Lower leg skin (tissue), 4 donors: ENCODE data around the gene HSP90AA1. TPM values are rescaled to one million over a fixed set of nuclear protein-coding genes. Genes with fewer than 3 reads are reported as not detected.
"Not testable (repeated sequence)": the region's sequence is repeated elsewhere in the genome, so short reads cannot be mapped to it uniquely, and the experiment has no call there.

Experiments
- DNase-seq, 2 donors: peaks; one replicate each; pipeline ENCODE4 v3.0.0-alpha.2; 2019; ENCODE audit warnings: low spot score in 2 of 2
- H3K4me3 ChIP-seq: fragments of 200-600 bp; sonication (generic); 2 replicates; pipeline ENCODE4 v1.5.1; 2017; ENCODE audit warnings: mild to moderate bottlenecking, low read depth; ENCODE audit not compliant: poor library complexity, severe bottlenecking
- POLR2A ChIP-seq, 2 donors: fragments of 450-650 bp; IDR thresholded peaks; one replicate each; pipeline ENCODE4 v1.6.1; 2016 to 2017; ENCODE audit warnings: antibody characterized with exemption in 2 of 2, mild to moderate bottlenecking in 1 of 2, moderate library complexity in 1 of 2
- WGBS, 2 donors: methylation state at CpG; one replicate each; pipeline ENCODE4 v1.1.5; 2018; 5-methylcytosine and 5-hydroxymethylcytosine counted together
- intact Hi-C: fragments of 100-400 bp; cut with DNase I; formaldehyde crosslinking; loops from one replicate; pipeline ENCODE4 v1.15.0; 2023; ENCODE audit warnings: low total_unique reads
- total RNA-seq, 4 donors: library from RNA; depleted of rRNA; stranded (reverse); fragments of >200 nt; gene quantifications; one replicate each; pipeline ENCODE4 v1.1.0, GENCODE V29; 2016
- TF ChIP-seq, protein P1 (sequence below), 3 donors: fragments of 450-650 bp; IDR thresholded peaks; one replicate each; pipeline ENCODE4 v1.5.1; 2016; ENCODE audit warnings: antibody characterized with exemption in 3 of 3, mild to moderate bottlenecking in 3 of 3, moderate library complexity in 2 of 3

The HSP90AA1 gene
- total RNA-seq, 4 donors from 2014 or later: 196 to 301 (median 255) TPM

DNA sequence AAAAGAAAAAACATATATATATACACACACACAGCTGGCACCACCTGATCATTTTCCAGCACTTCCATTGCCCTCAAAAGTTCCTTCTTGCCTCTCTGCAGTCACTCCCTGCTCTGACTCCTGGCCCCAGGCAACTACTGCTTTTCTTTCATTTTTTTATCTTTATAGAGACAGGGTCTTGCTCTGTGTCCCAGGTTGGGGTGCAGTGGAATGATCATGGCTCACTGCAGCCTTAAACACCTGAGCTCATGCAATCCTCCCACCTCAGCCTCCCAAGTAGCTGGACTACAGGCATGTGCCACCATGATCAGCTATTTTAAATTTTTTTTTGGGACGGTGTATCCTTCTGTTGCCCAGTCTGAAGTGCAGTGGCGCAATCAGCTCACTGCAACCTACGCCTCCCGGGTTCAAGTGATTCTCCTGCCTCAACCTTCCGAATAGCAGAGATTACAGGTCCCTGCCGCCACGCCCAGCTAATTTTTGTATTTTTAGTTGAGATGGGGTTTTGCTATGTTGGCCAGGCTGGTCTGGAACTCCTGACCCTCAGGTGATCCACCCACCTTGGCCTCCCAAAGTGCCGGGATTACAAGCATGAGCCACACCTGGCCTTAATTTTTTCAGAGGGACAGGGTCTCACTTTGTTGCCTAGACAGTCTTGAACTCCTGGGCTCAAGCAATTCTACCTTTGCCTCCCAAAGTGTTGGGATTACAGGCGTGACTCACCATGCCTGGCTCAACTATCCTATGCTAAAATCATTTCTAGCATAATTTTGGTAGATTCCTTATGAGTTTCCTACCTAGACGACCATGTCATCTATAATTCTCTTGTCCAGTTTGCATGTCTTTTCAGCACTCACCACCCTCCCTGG is 7.8 kb downstream of the HSP90AA1 start:
- H3K4me3 ChIP-seq: no peak overlapping the region
- intact Hi-C loops: no loop called here
- 90 to 92% methylated on average over 10 of the region's 10 CpGs for WGBS, 2 donors
- TF ChIP-seq, protein P1, sequence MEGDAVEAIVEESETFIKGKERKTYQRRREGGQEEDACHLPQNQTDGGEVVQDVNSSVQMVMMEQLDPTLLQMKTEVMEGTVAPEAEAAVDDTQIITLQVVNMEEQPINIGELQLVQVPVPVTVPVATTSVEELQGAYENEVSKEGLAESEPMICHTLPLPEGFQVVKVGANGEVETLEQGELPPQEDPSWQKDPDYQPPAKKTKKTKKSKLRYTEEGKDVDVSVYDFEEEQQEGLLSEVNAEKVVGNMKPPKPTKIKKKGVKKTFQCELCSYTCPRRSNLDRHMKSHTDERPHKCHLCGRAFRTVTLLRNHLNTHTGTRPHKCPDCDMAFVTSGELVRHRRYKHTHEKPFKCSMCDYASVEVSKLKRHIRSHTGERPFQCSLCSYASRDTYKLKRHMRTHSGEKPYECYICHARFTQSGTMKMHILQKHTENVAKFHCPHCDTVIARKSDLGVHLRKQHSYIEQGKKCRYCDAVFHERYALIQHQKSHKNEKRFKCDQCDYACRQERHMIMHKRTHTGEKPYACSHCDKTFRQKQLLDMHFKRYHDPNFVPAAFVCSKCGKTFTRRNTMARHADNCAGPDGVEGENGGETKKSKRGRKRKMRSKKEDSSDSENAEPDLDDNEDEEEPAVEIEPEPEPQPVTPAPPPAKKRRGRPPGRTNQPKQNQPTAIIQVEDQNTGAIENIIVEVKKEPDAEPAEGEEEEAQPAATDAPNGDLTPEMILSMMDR (IDR thresholded peaks at IDR 0.05): no peak
- DNase-seq: no peak

DNA sequence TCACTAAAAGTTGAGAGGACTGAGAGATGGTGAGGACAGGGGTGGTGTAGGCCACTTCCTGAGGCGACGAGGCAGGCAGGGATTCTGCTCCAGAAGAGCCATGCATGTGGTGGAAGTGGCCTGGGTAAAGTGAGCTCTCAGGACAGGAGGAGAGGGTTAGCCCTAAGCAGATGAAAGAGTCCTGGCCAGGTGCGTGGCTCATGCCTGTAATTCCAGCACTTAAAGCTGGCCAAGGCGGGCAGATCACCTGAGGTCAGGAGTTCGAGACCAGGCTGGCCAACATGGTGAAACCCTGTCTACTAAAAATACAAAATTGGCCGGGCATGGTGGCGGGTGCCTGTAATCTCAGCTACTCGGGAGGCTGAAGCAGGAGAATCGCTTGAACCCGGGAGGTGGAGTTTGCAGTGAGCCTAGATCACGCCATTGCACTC is 8.5 kb downstream of the HSP90AA1 start:
- intact Hi-C loops, DNase-seq, H3K4me3 ChIP-seq: not testable (repeated sequence)
- 96 to 97% methylated on average over 11 of the region's 11 CpGs for WGBS, 2 donors

DNA sequence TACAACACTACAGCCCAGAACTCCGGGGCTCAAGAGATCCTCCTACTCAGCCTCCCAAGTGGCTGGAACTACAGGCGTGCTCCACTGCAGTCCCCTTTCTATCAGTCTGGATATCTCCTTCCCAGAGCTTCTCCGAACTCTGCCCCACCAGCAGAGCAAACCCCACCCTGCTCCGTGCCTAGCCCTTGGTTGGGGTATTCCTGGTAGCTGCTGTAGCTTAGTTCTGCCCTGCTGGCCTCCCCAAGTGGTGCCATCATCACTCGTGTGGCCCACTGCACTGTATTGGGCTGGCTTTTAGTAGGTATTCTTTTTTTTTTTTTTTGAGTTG is 9.5 kb downstream of the HSP90AA1 start:
- intact Hi-C loops: no loop called here
- 79 to 85% methylated on average over 5 of the region's 5 CpGs for whole genome bisulfite sequencing, 2 donors
- H3K4me3 ChIP-seq: no peak overlapping the region
- no peak for TF ChIP-seq POLR2A (IDR thresholded peaks at IDR 0.05)
- TF ChIP-seq, protein P1 (IDR thresholded peaks at IDR 0.05): no peak
- no peak for DNase-seq

- no peak overlapping the region for H3K4me3 ChIP-seq
- intact Hi-C loops: no loop called here
- TF ChIP-seq, protein P1 (IDR thresholded peaks at IDR 0.05): no peak
- no peak for TF ChIP-seq POLR2A (IDR thresholded peaks at IDR 0.05)
- no peak for DNase-seq
- 90 to 98% methylated on average over 4 of the region's 4 CpGs for WGBS, 2 donors
Observed at GRCh38 chr14:102075155-102075554, 11.7 kb downstream of the HSP90AA1 start.

DNA sequence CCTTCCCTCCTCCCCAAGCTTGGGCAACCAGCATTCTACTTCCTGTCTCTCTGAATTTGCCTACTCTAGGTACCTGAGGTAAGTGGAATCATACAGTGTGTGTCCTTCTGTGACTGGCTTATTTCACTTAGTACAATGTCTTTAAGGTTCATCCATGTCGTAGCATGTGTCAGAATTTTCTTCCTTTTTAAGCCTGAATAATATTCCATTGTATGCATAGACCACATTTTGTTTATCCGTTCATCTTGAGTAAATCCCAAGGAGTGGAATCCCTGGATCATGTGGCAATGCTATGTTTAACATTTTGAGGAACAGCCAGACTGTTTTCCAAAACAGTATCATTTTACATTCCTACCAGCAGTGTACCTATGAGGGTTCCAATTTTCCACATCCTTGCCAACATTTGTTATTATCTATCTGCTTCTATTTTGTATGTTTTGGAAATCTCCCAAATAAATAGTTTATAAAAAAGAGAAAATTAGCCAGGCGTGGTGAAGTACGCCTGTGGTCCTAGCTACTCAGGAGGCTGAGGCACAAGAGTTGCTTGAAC is 12.4 kb downstream of the HSP90AA1 start:
- DNase-seq: no peak
- intact Hi-C loops: no loop called here
- WGBS, 2 donors: 83 to 89% methylated on average over 4 of the region's 4 CpGs
- H3K4me3 ChIP-seq: no peak overlapping the region
- no peak for TF ChIP-seq POLR2A (IDR thresholded peaks at IDR 0.05)
- TF ChIP-seq, protein P1 (IDR thresholded peaks at IDR 0.05): no peak

GRCh38 chr14:102071283-102071998 is 15.4 kb downstream of the HSP90AA1 start:
- intact Hi-C loops: no loop called here
- TF ChIP-seq POLR2A (IDR thresholded peaks at IDR 0.05): no peak
- TF ChIP-seq, protein P1 (IDR thresholded peaks at IDR 0.05): no peak
- WGBS, 2 donors: 44 to 54% methylated on average over 10 of the region's 10 CpGs
- H3K4me3 ChIP-seq: no peak overlapping the region
- no peak for DNase-seq
